ENCODE measurements around the gene MAP2K6. TPM values are rescaled to one million over a fixed set of nuclear protein-coding genes. Genes with fewer than 3 reads are reported as not detected.

The MAP2K6 gene
- total and polyA plus RNA-seq, 2 donors (not counting 3 experiments of a cell fraction or from before 2014, with no cell fraction given): 5.9 to 13.9 TPM

DNA sequence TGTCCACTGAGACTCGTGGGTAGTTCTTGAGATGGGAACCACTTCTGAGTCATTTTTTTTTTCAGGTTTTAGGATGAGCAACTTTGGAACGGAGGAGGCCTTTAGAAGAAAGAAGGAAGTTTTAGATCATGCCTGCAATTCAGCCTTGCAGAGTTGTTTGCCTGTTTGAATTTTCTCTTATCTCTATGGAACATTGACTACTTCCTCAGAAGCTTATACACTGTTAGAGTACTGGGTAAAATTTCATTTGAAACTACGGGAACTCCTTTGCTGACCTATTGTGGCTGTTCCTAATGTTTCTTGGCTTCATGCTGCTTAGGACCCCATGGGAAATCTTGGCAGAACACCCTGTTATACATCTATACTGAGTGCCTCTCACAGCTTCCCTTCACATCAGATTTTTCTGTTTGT lies 70.8 kb downstream of the MAP2K6 start:
- no peak for FAIRE-seq
- no peak overlapping the region for H3K27ac ChIP-seq (ENCODE audit: insufficient read depth, low read depth, low read length)

More for the DNA sequence above, 70.8 kb downstream of the MAP2K6 start:
- peak; percentile 42 for DNase-seq (ENCODE audit: low read depth, low spot score)
- Histone ChIP-seq H3K4me2 (ENCODE audit: insufficient read depth, low read length) (no peak overlapping the region), H3K4me1 (ENCODE audit: control insufficient read depth, extremely low read depth, insufficient read depth, low read length) (no peaks in the 10 kb centered on the region), H3K9ac (replicated peaks; ENCODE audit: extremely low read depth, insufficient read depth, low read length) (no peak overlapping the region), H3K36me3 (ENCODE audit: control insufficient read depth in 2 of 2, extremely low read depth in 1 of 2, insufficient read depth in 2 of 2, low read length in 2 of 2) (no peaks in the 10 kb centered on the region), H3K79me2 (ENCODE audit: control insufficient read depth, insufficient read depth, low read length) (no peaks in the 10 kb centered on the region), H3K27me3 (ENCODE audit: control insufficient read depth in 2 of 2, insufficient read depth in 2 of 2, low read length in 2 of 2) (no peaks in the 10 kb centered on the region), H3K9me1 (replicated peaks; ENCODE audit: control insufficient read depth, extremely low read depth, insufficient read depth, low read length) (no peaks in the 10 kb centered on the region), H4K20me1 (replicated peaks; ENCODE audit: control insufficient read depth, extremely low read depth, insufficient read depth, low read length) (no peaks in the 10 kb centered on the region), H2AFZ (ENCODE audit: low read depth, low read length) (no peak overlapping the region), H3K4me3 (replicated peaks in 1 of 3; ENCODE audit: insufficient read depth in 1 of 3, low read depth in 1 of 3, low read length in 3 of 3) (no peak overlapping the region), H3K9me3 (replicated peaks; ENCODE audit: control insufficient read depth, insufficient read depth, low read length) (no peaks in the 10 kb centered on the region)
- no TSS peak for BruUV-seq (replicated peaks)
- intact Hi-C loops (cut with micrococcal nuclease) (no loop called here), dilution Hi-C loops (cut with MboI; ENCODE audit: extremely low pct_ligation_motif_present, low sequenced_read_pairs) (no loop called here)
- POLR2A ChIA-PET: no interaction called here
- TF ChIP-seq JUN (IDR thresholded peaks at IDR 0.05; ENCODE audit: borderline replicate concordance, insufficient read depth, insufficient read length, low read depth): no peak
- TF ChIP-seq, protein P1, sequence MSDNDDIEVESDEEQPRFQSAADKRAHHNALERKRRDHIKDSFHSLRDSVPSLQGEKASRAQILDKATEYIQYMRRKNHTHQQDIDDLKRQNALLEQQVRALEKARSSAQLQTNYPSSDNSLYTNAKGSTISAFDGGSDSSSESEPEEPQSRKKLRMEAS (IDR thresholded peaks at IDR 0.05; ENCODE audit: insufficient read depth, insufficient read length): no peak
- TF ChIP-seq POLR2A (IDR thresholded peaks at IDR 0.05; ENCODE audit: low read depth, low read length): no peak
- TF ChIP-seq MYC (IDR thresholded peaks at IDR 0.05; ENCODE audit: low read depth, low read length): no peak
- TF ChIP-seq, protein P2, sequence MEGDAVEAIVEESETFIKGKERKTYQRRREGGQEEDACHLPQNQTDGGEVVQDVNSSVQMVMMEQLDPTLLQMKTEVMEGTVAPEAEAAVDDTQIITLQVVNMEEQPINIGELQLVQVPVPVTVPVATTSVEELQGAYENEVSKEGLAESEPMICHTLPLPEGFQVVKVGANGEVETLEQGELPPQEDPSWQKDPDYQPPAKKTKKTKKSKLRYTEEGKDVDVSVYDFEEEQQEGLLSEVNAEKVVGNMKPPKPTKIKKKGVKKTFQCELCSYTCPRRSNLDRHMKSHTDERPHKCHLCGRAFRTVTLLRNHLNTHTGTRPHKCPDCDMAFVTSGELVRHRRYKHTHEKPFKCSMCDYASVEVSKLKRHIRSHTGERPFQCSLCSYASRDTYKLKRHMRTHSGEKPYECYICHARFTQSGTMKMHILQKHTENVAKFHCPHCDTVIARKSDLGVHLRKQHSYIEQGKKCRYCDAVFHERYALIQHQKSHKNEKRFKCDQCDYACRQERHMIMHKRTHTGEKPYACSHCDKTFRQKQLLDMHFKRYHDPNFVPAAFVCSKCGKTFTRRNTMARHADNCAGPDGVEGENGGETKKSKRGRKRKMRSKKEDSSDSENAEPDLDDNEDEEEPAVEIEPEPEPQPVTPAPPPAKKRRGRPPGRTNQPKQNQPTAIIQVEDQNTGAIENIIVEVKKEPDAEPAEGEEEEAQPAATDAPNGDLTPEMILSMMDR (IDR thresholded peaks at IDR 0.05; ENCODE audit: extremely low read depth in 1 of 2, insufficient read depth in 1 of 2, low read depth in 1 of 2, low read length in 2 of 2): no peak
- TF ChIP-seq GATA2 (IDR thresholded peaks at IDR 0.05; ENCODE audit: insufficient read depth, insufficient read length, low read depth, low read length): no peak
- CTCF ChIA-PET: no interaction called here

Data from endothelial cell of umbilical vein (primary cell).